H1 (cell line): Measurements from ENCODE around the gene EIF4ENIF1.

ENCODE experiments used
- JUN ChIP-seq: IDR thresholded peaks from 2 replicates; pipeline ENCODE4 v1.6.1; 2011; ENCODE audit warnings: low read depth, mild to moderate bottlenecking, improper control_type of control experiment, low read length
- POLR2A ChIP-seq, 2 experiments: IDR thresholded peaks; 1 replicate in 1 of 2; 2 replicates in 1 of 2; pipeline ENCODE4 v1.6.1; 2011; ENCODE audit warnings: low read depth in 2 of 2, low read length in 2 of 2, mild to moderate bottlenecking in 2 of 2; ENCODE audit errors: control extremely low read depth in 1 of 2

GRCh38 chr22:31448382-31448781 lies 41.3 kb downstream of the EIF4ENIF1 start:
- TF ChIP-seq JUN (no peak), POLR2A (IDR thresholded peaks at IDR 0.05; ENCODE audit: control extremely low read depth in 1 of 2, low read depth in 2 of 2, low read length in 2 of 2) (no peak)
